GM18517 (cell line): ENCODE data around the gene SECISBP2L.
"Not testable (repeated sequence)": the region's sequence is repeated elsewhere in the genome, so short reads cannot be mapped to it uniquely, and the experiment has no call there.

Experiments used
- ATAC-seq: cut with Tn5 transposase; IDR thresholded peaks from one replicate; pipeline ENCODE4 v1.9.1; 2021; ENCODE audit warnings: mild to moderate bottlenecking, moderate library complexity; ENCODE audit not compliant: unreplicated experiment

The SECISBP2L gene

GRCh38 chr15:49015896-49016295 lies 30.4 kb downstream of the SECISBP2L start:
- no peak for ATAC-seq

GRCh38 chr15:48999314-48999713 lies 46.9 kb downstream of the SECISBP2L start:
- ATAC-seq = no peak

GRCh38 chr15:48996276-48996675 lies 50.0 kb downstream of the SECISBP2L start:
- no peak for ATAC-seq

GRCh38 chr15:48993380-48993779 lies 52.9 kb downstream of the SECISBP2L start:
- ATAC-seq = no peak

GRCh38 chr15:48992545-48992944 lies 53.7 kb downstream of the SECISBP2L start:
- peak; percentile 82 for ATAC-seq

GRCh38 chr15:48992096-48992495 lies 54.1 kb downstream of the SECISBP2L start:
- no peak for ATAC-seq

GRCh38 chr15:48989170-48989569 lies 57.1 kb downstream of the SECISBP2L start:
- no peak for ATAC-seq

GRCh38 chr15:48987142-48987541 lies 59.1 kb downstream of the SECISBP2L start:
- ATAC-seq = no peak

- no peak for ATAC-seq
Observed at GRCh38 chr15:48986240-48986639, 60.0 kb downstream of the SECISBP2L start.

GRCh38 chr15:48985516-48985915 lies 60.7 kb downstream of the SECISBP2L start:
- ATAC-seq = no peak

GRCh38 chr15:48984811-48985352 lies 61.4 kb downstream of the SECISBP2L start:
- no peak for ATAC-seq

GRCh38 chr15:48984021-48984710 lies 62.1 kb downstream of the SECISBP2L start:
- no peak for ATAC-seq

- no peak for ATAC-seq
Observed at GRCh38 chr15:48983300-48983699, 62.9 kb downstream of the SECISBP2L start.

GRCh38 chr15:48981941-48982340 lies 64.3 kb downstream of the SECISBP2L start:
- ATAC-seq = no peak

GRCh38 chr15:48978638-48979037 lies 67.6 kb downstream of the SECISBP2L start:
- ATAC-seq = no peak

GRCh38 chr15:48976444-48977088 lies 69.7 kb downstream of the SECISBP2L start:
- ATAC-seq = no peak

GRCh38 chr15:48975472-48976419 lies 70.5 kb downstream of the SECISBP2L start:
- peak; percentile 89 for ATAC-seq

GRCh38 chr15:48974882-48975281 lies 71.4 kb downstream of the SECISBP2L start:
- no peak for ATAC-seq

- no peak for ATAC-seq
Observed at GRCh38 chr15:48972750-48973503, 73.3 kb downstream of the SECISBP2L start.

- ATAC-seq = not testable (repeated sequence)
Observed at GRCh38 chr15:48970926-48971325, 75.3 kb downstream of the SECISBP2L start.
